Measurements from ENCODE around the gene GTF3C5. TPM values are rescaled to one million over a fixed set of nuclear protein-coding genes. Genes with fewer than 3 reads are reported as not detected.

Gene GTF3C5
- total RNA-seq, 1 experiment from 2014 or later: 104 TPM

DNA sequence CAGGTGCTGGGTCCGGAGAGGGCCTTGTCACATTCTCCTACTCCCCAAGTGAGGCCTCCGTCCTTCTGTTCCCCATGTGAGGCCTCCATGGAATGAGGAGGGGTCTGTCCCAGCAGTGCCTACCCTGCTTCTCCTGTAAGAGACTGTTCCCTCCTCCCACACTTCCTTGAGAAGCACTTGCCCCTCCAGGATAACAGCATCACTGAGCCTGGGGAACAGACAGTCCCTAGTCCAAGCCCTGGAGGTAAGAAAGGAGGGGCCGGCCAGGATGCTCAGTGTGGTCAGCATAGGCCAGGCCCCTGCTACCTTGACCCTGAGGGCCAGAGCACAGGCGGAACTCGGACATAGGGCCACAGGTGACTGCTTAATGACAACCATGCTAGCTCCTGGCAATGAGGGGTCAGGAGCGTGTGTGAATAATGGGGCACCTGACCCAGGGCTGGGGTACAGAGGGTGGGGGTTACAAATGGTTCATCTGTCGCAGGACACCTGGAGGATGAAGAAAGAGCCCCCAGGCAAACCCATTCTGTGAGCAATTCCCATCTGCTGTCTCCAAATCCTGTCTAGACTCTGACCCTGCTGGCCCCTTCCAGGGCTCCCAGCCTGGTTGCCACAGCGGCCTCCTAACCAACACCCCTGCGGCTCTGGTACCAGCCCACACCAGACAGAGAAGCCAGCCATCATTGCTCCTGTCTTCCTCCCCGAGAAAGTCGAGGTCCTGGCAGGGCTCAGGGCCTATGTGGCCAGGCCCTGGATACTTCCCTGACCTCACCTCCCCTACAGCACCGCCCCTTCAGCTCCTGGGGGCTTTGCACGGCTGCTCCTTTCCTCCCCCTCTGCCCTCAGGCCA, 69.9 kb downstream of the GTF3C5 start:
- ChIA-PET POLR2A (no interaction called here), CTCF (interaction anchor here (0.7 to 4.4 kb wide), 4 partner anchors 11 to 52 kb away, joined by 3 to 58 read pairs (median 8); no protein-coding TSS in a partner anchor)
- Mint-ChIP-seq H3K4me1 (no peaks in the 10 kb centered on the region), H3K36me3 (peaks cover 41% of the 10 kb centered on the region), H3K9me3 (peaks cover 11% of the 10 kb centered on the region), H3K27me3 (ENCODE audit: low read depth) (peaks cover 11% of the 10 kb centered on the region), H3K27ac (no peak overlapping the region), H3K4me3 (no peak overlapping the region)
- no peak for ATAC-seq
- TF ChIP-seq TP53 (CRISPR knock-in tag; IDR thresholded peaks at IDR 0.05): no peak
- TF ChIP-seq, protein P1, sequence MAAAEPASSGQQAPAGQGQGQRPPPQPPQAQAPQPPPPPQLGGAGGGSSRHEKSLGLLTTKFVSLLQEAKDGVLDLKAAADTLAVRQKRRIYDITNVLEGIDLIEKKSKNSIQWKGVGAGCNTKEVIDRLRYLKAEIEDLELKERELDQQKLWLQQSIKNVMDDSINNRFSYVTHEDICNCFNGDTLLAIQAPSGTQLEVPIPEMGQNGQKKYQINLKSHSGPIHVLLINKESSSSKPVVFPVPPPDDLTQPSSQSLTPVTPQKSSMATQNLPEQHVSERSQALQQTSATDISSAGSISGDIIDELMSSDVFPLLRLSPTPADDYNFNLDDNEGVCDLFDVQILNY (CRISPR knock-in tag; IDR thresholded peaks at IDR 0.05): no peak
- no peak for TF ChIP-seq TCF7 (CRISPR knock-in tag; IDR thresholded peaks at IDR 0.05; ENCODE audit: low read depth)
- no peak for TF ChIP-seq HMGA2 (CRISPR knock-in tag; IDR thresholded peaks at IDR 0.05)
- TF ChIP-seq NFYB (CRISPR knock-in tag; conservative IDR thresholded peaks at IDR 0.05; ENCODE audit: low read depth): no peak
- no peak for TF ChIP-seq ETV6 (CRISPR knock-in tag; IDR thresholded peaks at IDR 0.05)
- TF ChIP-seq CDX4 (CRISPR knock-in tag; IDR thresholded peaks at IDR 0.05; ENCODE audit: borderline replicate concordance): no peak
- TF ChIP-seq ARID4B (CRISPR knock-in tag; IDR thresholded peaks at IDR 0.05; ENCODE audit: borderline replicate concordance): no peak
- no peak for TF ChIP-seq NFATC4 (CRISPR knock-in tag; IDR thresholded peaks at IDR 0.05)
- TF ChIP-seq, protein P2, sequence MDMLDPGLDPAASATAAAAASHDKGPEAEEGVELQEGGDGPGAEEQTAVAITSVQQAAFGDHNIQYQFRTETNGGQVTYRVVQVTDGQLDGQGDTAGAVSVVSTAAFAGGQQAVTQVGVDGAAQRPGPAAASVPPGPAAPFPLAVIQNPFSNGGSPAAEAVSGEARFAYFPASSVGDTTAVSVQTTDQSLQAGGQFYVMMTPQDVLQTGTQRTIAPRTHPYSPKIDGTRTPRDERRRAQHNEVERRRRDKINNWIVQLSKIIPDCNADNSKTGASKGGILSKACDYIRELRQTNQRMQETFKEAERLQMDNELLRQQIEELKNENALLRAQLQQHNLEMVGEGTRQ (CRISPR knock-in tag; IDR thresholded peaks at IDR 0.05): no peak
- DNase-seq (ENCODE audit: low spot score): no peak

- CTCF ChIA-PET: interaction anchor here (0.7 to 4.4 kb wide), 9 partner anchors 8 to 79 kb away, joined by 3 to 58 read pairs (median 4); no protein-coding TSS in a partner anchor
- peaks cover 3% of the 10 kb centered on the region for H3K9me3 Mint-ChIP-seq
- POLR2A ChIA-PET: interaction anchor here (0.8 kb wide), 1 partner anchor 43 kb away, joined by 3 read pairs; no protein-coding TSS in a partner anchor
- no peak overlapping the region for H3K4me3 Mint-ChIP-seq
- peaks cover 37% of the 10 kb centered on the region for H3K36me3 Mint-ChIP-seq
- H3K4me1 Mint-ChIP-seq: peaks cover 3% of the 10 kb centered on the region
- H3K27ac Mint-ChIP-seq: no peak overlapping the region
- TF ChIP-seq ETV6 (CRISPR knock-in tag; IDR thresholded peaks at IDR 0.05) (no peak), E2F4 (CRISPR knock-in tag; IDR thresholded peaks at IDR 0.05; ENCODE audit: borderline replicate concordance, low read depth) (0 out of 2 replicates have a peak, but pooled peaks have one; percentile 27)
- H3K27me3 Mint-ChIP-seq (ENCODE audit: low read depth): 0 out of 2 replicates have a peak, but pooled peaks cover 3% of the 10 kb centered on the region
- DNase-seq (ENCODE audit: low spot score) (no peak), ATAC-seq (no peak)
These were observed 70.8 kb downstream of the GTF3C5 start for GRCh38 chr9:133101356-133102189.

Measured in WTC11 (cell line).